Common myeloid progenitor, CD34-positive (primary cell): ENCODE measurements around the gene BTRC.
"Not testable (repeated sequence)": the region's sequence is repeated elsewhere in the genome, so short reads cannot be mapped to it uniquely, and the experiment has no call there.

Experiments
- CTCF ChIA-PET: fragments of 350-600 bp; sonication (Branson Sonifier 250); formaldehyde crosslinking; loops from one replicate; lab custom pipeline; 2021; ENCODE audit warnings: antibody characterized with exemption; lab: Charles Lee
- POLR2A ChIA-PET: fragments of 350-600 bp; sonication (Branson Sonifier 250); formaldehyde crosslinking; loops from one replicate; lab custom pipeline; 2021; ENCODE audit warnings: antibody characterized with exemption; lab: Charles Lee
- DNase-seq, 3 donors: peaks; one replicate each; pipeline versions ENCODE4 v3.0.0 to v3.0.0-alpha.2; 2013
- H3K27ac ChIP-seq, 2 experiments: 1 replicate in 1 of 2; 2 replicates in 1 of 2; pipeline ENCODE4 v1.7.0; 2013; ENCODE audit warnings: inconsistent platforms in 2 of 2, low read length in 2 of 2, mild to moderate bottlenecking in 2 of 2, low read depth in 1 of 2, moderate library complexity in 1 of 2; ENCODE audit not compliant: severe bottlenecking in 2 of 2, insufficient read depth in 1 of 2, poor library complexity in 1 of 2
- H3K27me3 ChIP-seq, 5 experiments: replicated peaks in 2 of 5; 1 replicate in 3 of 5; 2 replicates in 2 of 5; pipeline versions ENCODE4 v1.6.1 to v1.7.0; 2013; ENCODE audit warnings: low read length in 4 of 5, mild to moderate bottlenecking in 2 of 5, moderate library complexity in 2 of 5, inconsistent platforms in 1 of 5; ENCODE audit not compliant: insufficient read depth in 5 of 5, control insufficient read depth in 4 of 5
- H3K36me3 ChIP-seq, 4 experiments: 1 replicate in 2 of 4; 2 replicates in 2 of 4; pipeline versions ENCODE4 v1.6.1 to v1.7.0; 2013; ENCODE audit warnings: low read length in 3 of 4, control low read depth in 1 of 4, mild to moderate bottlenecking in 1 of 4; ENCODE audit not compliant: control insufficient read depth in 4 of 4, insufficient read depth in 4 of 4
- H3K4me1 ChIP-seq, 4 experiments: 1 replicate in 3 of 4; 2 replicates in 1 of 4; pipeline versions ENCODE4 v1.6.1 to v1.7.1; 2013; ENCODE audit warnings: low read length in 3 of 4, mild to moderate bottlenecking in 3 of 4, control low read depth in 1 of 4, inconsistent platforms in 1 of 4, moderate library complexity in 1 of 4; ENCODE audit not compliant: control insufficient read depth in 4 of 4, insufficient read depth in 4 of 4; ENCODE audit errors: control extremely low read depth in 1 of 4
- H3K4me3 ChIP-seq, 7 experiments: 1 replicate in 4 of 7; 2 replicates in 3 of 7; pipeline versions ENCODE4 v1.5.1 to v1.7.0; 2013; ENCODE audit warnings: mild to moderate bottlenecking in 7 of 7, low read length in 6 of 7, moderate library complexity in 6 of 7, inconsistent platforms in 2 of 7, low read depth in 2 of 7, control low read depth in 1 of 7; ENCODE audit not compliant: insufficient read depth in 4 of 7, control insufficient read depth in 1 of 7; ENCODE audit errors: extremely low read depth in 1 of 7
- H3K9me3 ChIP-seq, 5 experiments: 1 replicate in 4 of 5; 2 replicates in 1 of 5; pipeline versions ENCODE4 v1.6.1 to v1.7.1; 2013; ENCODE audit warnings: low read length in 4 of 5, mild to moderate bottlenecking in 2 of 5, inconsistent platforms in 1 of 5, low read depth in 1 of 5, moderate library complexity in 1 of 5; ENCODE audit not compliant: control insufficient read depth in 4 of 5, insufficient read depth in 2 of 5; ENCODE audit errors: control extremely low read depth in 1 of 5
- WGBS: methylation state at CpG from one replicate; pipeline ENCODE4 v1.1.5; 2013; ENCODE audit not compliant: insufficient coverage; 5-methylcytosine and 5-hydroxymethylcytosine counted together

The BTRC gene

DNA sequence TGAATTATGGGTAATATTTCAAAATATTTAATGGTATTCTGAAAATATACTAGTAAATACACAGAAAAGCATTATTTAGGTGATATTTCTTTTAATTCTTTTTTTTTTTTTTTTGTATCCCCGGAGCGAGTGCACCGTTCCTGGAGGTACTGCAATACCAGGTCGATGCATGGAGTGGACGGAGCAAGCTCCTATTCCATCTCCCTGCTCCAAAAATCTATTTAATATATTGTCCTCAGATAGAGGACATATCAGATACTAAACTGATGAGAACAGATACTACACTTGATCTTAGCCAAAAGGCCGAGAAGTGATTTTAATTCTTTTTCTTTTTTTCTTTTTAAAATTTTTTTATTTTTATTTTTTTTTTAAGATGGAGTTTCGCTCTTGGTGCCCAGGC lies 10.8 kb downstream of the BTRC start:
- CTCF ChIA-PET, result no interaction called here
- H3K4me3 ChIP-seq, result no peak overlapping the region
- H3K27ac ChIP-seq, result no peak overlapping the region
- no peaks in the 10 kb centered on the region for H3K9me3 ChIP-seq
- POLR2A ChIA-PET, result interaction anchor here (0.5 kb wide), 1 partner anchor 19 kb away, joined by 5 read pairs; no protein-coding TSS in a partner anchor
- no peaks in the 10 kb centered on the region for H3K27me3 ChIP-seq
- 73% methylated on average over 5 of the region's 7 CpGs for WGBS
- H3K36me3 ChIP-seq, result peaks cover 0 to 6% (median 0%) of the 10 kb centered on the region in 4 experiments
- H3K4me1 ChIP-seq, result no peaks in the 10 kb centered on the region
- no peak for DNase-seq

DNA sequence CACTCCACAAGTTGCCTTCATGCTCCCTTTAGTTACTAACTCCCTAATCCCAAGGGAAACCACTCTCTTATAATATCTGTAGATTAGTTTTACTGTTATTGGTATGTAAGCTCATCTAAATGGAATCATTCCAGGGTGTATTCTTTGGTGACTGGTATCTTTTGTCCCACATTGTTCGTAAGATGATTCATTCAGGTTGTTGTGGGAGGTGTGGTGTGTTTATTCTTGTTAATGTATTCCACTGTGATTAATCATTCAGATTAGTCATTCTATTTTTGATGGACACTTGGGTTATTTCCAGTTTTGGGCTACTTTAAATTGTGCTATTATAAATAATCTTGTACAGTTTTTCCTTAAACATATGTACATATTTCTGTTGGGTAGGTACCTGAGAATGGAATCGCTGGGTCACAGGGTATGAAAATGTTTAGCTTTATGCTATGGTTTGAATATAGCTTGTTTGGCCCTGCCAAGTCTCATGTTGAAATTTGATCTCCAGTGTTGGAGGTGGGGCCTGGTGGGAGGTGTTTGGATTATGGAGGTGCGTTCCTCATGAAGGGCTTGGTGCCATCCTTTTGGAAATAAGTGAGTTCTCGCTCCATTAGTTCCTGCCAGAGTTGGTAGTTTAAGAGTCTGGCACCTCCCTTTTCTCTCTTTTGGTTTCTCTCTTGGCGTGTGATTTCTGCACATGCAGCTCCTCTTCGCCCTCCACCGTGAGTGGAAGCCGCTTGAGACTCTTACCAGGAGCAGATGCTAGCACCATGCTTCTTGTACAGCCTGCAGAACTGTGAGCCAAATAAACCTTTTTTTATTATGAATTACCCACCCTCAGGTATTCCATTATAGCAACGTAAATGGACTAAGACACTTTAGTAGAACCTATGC lies 13.8 kb downstream of the BTRC start:
- ChIA-PET POLR2A (no interaction called here), CTCF (interaction anchor here (1.3 to 3.0 kb wide), 2 partner anchors 12 to 14 kb away, joined by 3 to 8 read pairs; partner anchors contain the start of gene BTRC)
- Histone ChIP-seq H3K27ac (no peak overlapping the region), H3K4me1 (no peaks in the 10 kb centered on the region), H3K9me3 (no peaks in the 10 kb centered on the region), H3K4me3 (no peak overlapping the region), H3K27me3 (no peaks in the 10 kb centered on the region), H3K36me3 (peaks cover 0 to 6% (median 0%) of the 10 kb centered on the region in 4 experiments)
- peak; percentile 4 to 57 (median 46) for DNase-seq
- 91% methylated on average over 6 of the region's 9 CpGs for WGBS

DNA sequence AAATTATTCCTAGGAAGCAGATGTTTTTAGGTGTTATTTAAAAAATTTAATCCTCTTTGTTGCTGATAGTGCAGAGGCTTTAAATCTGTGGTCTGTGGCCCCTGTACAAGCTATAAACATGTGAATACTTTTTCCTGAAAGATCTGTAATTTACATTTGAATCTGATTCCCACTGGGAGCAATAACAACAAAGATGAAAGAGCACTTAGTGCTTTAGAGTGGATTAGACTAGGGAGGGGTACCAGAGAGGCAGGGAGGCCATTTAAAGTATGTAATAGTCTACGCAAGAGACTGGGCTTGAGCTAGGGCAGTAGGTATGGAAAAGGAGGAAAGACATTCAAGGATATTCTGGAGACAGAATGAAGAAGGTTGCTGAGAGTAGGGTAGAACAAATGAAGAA lies 19.1 kb downstream of the BTRC start:
- Histone ChIP-seq H3K4me3 (no peak overlapping the region), H3K27ac (no peak overlapping the region), H3K36me3 (peaks cover 0 to 6% (median 0%) of the 10 kb centered on the region in 4 experiments), H3K9me3 (no peaks in the 10 kb centered on the region), H3K4me1 (peaks cover 8 to 14% (median 9%) of the 10 kb centered on the region in 4 experiments), H3K27me3 (no peaks in the 10 kb centered on the region)
- 100% methylated on average over 1 of the region's 1 CpG for WGBS
- CTCF ChIA-PET, result no interaction called here
- DNase-seq, result no peak
- POLR2A ChIA-PET, result no interaction called here

DNA sequence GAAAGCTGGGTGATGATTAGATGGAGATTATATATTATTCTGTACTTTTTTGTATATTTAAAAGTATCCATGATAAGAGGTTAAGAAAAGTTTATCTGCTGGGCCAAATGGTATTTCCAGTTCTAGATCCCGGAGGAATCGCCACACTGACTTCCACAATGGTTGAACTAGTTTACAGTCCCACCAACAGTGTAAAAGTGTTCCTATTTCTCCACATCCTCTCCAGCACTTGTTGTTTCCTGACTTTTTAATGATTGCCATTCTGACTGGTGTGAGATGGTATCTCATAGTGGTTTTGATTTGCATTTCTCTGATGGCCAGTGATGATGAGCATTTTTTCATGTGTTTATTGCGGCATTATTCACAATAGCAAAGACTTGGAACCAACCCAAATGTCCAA lies 20.0 kb downstream of the BTRC start:
- not testable (repeated sequence) for H3K36me3 ChIP-seq, H3K4me3 ChIP-seq, H3K9me3 ChIP-seq, DNase-seq, H3K27ac ChIP-seq, H3K27me3 ChIP-seq
- ChIA-PET CTCF (interaction anchor here (0.7 kb wide), 1 partner anchor 70 kb away, joined by 3 read pairs; no protein-coding TSS in a partner anchor), POLR2A (interaction anchor here (0.6 kb wide), 1 partner anchor 10 kb away, joined by 5 read pairs; no protein-coding TSS in a partner anchor)
- peaks cover 8 to 14% (median 9%) of the 10 kb centered on the region in 4 experiments for H3K4me1 ChIP-seq
- no CpG with 5 or more reads among the region's 3 CpGs for WGBS

DNA sequence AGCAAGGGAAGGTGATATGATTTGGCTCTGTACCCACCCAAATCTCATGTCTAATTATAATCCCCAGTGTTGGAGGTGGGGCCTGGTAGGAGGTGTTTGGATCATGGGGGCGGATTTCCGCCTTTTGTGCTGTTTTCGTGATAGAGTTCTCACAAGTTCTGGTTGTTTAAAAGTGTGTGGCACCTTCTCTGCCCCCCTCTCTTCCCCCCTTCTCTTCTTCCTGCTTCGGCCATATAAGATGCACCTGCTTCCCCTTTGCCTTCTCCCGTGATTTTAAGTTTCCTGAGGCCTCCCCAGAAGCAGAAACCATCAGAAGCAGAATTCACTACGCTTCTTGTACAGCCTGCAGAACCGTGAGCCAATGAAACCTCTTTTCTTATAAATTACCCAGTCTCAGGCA lies 21.1 kb downstream of the BTRC start:
- H3K36me3 ChIP-seq, result no peaks in the 10 kb centered on the region
- ChIA-PET POLR2A (interaction anchor here (0.6 kb wide), 1 partner anchor 67 kb away, joined by 5 read pairs; no protein-coding TSS in a partner anchor), CTCF (interaction anchor here (0.7 kb wide), 1 partner anchor 69 kb away, joined by 3 read pairs; no protein-coding TSS in a partner anchor)
- no peaks in the 10 kb centered on the region for H3K9me3 ChIP-seq
- H3K4me3 ChIP-seq, result no peak overlapping the region
- no CpG with 5 or more reads among the region's 7 CpGs for WGBS
- H3K27me3 ChIP-seq, result no peaks in the 10 kb centered on the region
- H3K4me1 ChIP-seq, result peaks cover 8 to 14% (median 9%) of the 10 kb centered on the region in 4 experiments
- DNase-seq, result peak in 2 of 3 donors; percentile 58 to 67
- H3K27ac ChIP-seq, result no peak overlapping the region

DNA sequence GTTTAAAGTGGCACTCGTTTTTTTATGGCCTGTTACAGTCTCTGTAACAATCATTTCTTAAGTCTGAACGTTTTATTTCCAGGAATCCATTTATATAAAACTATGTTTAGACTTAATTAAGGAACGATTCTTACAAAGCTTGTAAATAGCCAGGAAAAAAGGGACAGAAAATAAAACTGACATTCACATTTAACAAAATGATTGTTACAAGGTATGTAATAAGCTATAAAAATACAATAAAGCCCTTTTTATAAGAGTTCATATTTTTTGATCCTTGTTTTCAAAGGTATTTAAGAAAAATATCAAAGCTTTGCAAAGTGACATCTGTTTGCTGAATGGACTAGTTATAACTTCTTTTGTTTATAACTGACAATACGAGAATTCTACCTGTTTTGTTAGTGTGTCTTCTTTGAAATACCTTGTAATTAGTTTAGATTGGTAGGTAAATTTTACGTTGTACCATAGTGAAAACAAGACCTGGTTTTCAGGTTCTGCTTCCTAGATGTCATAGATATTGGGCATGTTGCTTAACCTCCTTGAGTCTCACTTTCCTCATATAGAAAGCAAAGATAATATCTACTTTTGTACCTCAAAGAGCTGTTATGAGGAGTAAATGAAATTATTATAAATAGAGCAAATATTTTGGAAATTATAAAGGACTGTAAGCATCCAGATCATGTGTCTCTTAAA lies 25.8 kb downstream of the BTRC start:
- Histone ChIP-seq H3K36me3 (peaks cover 0 to 2% (median 0%) of the 10 kb centered on the region in 4 experiments), H3K27me3 (no peaks in the 10 kb centered on the region), H3K4me3 (no peak overlapping the region), H3K9me3 (no peaks in the 10 kb centered on the region), H3K27ac (no peak overlapping the region), H3K4me1 (peaks cover 8 to 13% (median 9%) of the 10 kb centered on the region in 4 experiments)
- no peak for DNase-seq
- ChIA-PET POLR2A (no interaction called here), CTCF (no interaction called here)
- WGBS, result no CpG with 5 or more reads among the region's 5 CpGs
